Transverse colon (tissue), 4 donors: ENCODE measurements around the gene PNPLA5. TPM values are rescaled to one million over a fixed set of nuclear protein-coding genes. Genes with fewer than 3 reads are reported as not detected.

ENCODE experiments used
- DNase-seq: peaks from one replicate; pipeline ENCODE4 v3.0.0-alpha.2; 2019
- H3K27ac ChIP-seq, 4 donors: fragments of 200-600 bp; sonication (generic); 2 replicates each; pipeline ENCODE4 v1.5.1; 2016 to 2018; ENCODE audit warnings: inconsistent platforms in 4 of 4
- H3K27me3 ChIP-seq: fragments of 200-600 bp; sonication (generic); 2 replicates; pipeline ENCODE4 v1.5.1; 2017; ENCODE audit warnings: inconsistent platforms
- H3K36me3 ChIP-seq, 4 donors: fragments of 200-600 bp; sonication (generic); 2 replicates each; pipeline ENCODE4 v1.5.1; 2017 to 2019; ENCODE audit warnings: inconsistent platforms in 4 of 4
- H3K4me1 ChIP-seq, 4 donors: fragments of 200-600 bp; sonication (generic); 2 replicates each; pipeline ENCODE4 v1.5.1; 2017 to 2020; ENCODE audit warnings: inconsistent platforms in 4 of 4
- H3K4me3 ChIP-seq, 4 donors: fragments of 200-600 bp; sonication (generic); 1 replicate in 1 of 4; 2 replicates in 3 of 4; pipeline versions ENCODE4 v1.5.1 to v1.6.1; 2017 to 2019; ENCODE audit warnings: inconsistent platforms in 4 of 4
- H3K9me3 ChIP-seq, 2 donors: fragments of 200-600 bp; sonication (generic); 2 replicates each; pipeline ENCODE4 v1.5.1; 2017 to 2019; ENCODE audit warnings: inconsistent platforms in 2 of 2
- CTCF ChIP-seq, 5 experiments: fragments of 200-600 bp in 3 of 5; fragments of 450-650 bp in 2 of 5; sonication (generic) in 3 of 5; IDR thresholded peaks; 1 replicate in 2 of 5; 2 replicates in 3 of 5; pipeline ENCODE4 v1.5.1; 2016 to 2017; ENCODE audit warnings: antibody characterized with exemption in 5 of 5, inconsistent platforms in 3 of 5, mild to moderate bottlenecking in 2 of 5, moderate library complexity in 1 of 5
- EP300 ChIP-seq: sonication (generic); formaldehyde crosslinking; IDR thresholded peaks from one replicate; pipeline ENCODE4 v1.6.1; 2017; ENCODE audit warnings: antibody characterized with exemption, low read depth
- POLR2A ChIP-seq: fragments of 450-650 bp; IDR thresholded peaks from one replicate; pipeline ENCODE4 v1.6.1; 2016; ENCODE audit warnings: antibody characterized with exemption, mild to moderate bottlenecking, moderate library complexity
- POLR2AphosphoS5 ChIP-seq, 3 donors: sonication (generic); formaldehyde crosslinking; IDR thresholded peaks; one replicate each; pipeline ENCODE4 v1.6.1; 2016; ENCODE audit warnings: antibody characterized with exemption in 3 of 3
- WGBS, 2 donors: methylation state at CpG; one replicate each; pipeline ENCODE4 v1.1.5; 2018; ENCODE audit warnings: low coverage in 1 of 2; 5-methylcytosine and 5-hydroxymethylcytosine counted together
- in situ Hi-C, 4 donors: fragments of 200-750 bp; cut with MboI; loops; one replicate each; pipeline versions ENCODE4 v1.15.0 to v1.15.1; 2017; ENCODE audit warnings: low sequenced_read_pairs in 3 of 4, low pct_ligation_motif_present in 1 of 4, low pct_unique_long_range_greater_than_20kb in 1 of 4
- intact Hi-C: fragments of 100-400 bp; cut with DNase I; formaldehyde crosslinking; loops from one replicate; pipeline ENCODE4 v1.15.1; 2023; ENCODE audit warnings: low total_unique reads
- total RNA-seq, 4 donors: library from RNA; depleted of rRNA; stranded (reverse); fragments of >200 nt; gene quantifications; one replicate each; pipeline ENCODE4 v1.1.0, GENCODE V29; 2016

PNPLA5 gene
- total RNA-seq, 4 donors from 2014 or later, result not detected

DNA sequence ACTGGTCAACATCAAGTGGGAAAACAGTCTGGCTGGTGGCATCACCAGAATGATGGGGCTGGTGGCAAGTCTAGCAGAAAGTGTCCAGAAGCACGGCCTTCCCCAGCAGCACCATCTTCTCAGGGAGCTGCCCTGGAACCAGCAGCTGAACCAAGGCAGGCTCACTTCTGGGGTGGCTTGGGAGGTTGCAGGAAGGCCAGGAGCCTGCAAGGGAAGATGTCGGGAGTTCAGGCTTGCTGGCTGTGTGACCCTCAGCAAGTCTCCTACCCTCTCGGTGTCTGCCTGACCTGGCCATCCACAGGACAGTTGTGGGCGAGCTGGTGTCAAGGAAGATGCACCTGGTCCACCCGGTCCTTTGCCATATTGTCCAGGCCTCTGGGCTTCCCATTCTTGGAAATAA, 2.3 kb upstream of the PNPLA5 start:
- H3K27ac ChIP-seq, result no peak overlapping the region
- H3K4me3 ChIP-seq, result no peak overlapping the region
- no peak for DNase-seq
- intact Hi-C loops (no loop called here), in situ Hi-C loops (no loop called here)
- peaks cover 49% of the 10 kb centered on the region for H3K27me3 ChIP-seq
- 80% methylated on average over 1 to 5 of the region's 5 CpGs for WGBS, 2 donors
- H3K9me3 ChIP-seq, result no peaks in the 10 kb centered on the region
- TF ChIP-seq POLR2A (no peak), CTCF (IDR thresholded peaks at IDR 0.05) (no peak), EP300 (no peak), POLR2AphosphoS5 (IDR thresholded peaks at IDR 0.05) (no peak)
- H3K36me3 ChIP-seq, result no peaks in the 10 kb centered on the region
- H3K4me1 ChIP-seq, result peaks cover 0 to 8% (median 0%) of the 10 kb centered on the region in 4 donors

- TF ChIP-seq EP300 (no peak), POLR2A (no peak)
- Histone ChIP-seq H3K4me3 (no peak overlapping the region), H3K4me1 (peaks cover 0 to 8% (median 0%) of the 10 kb centered on the region in 4 donors), H3K36me3 (no peaks in the 10 kb centered on the region), H3K9me3 (no peaks in the 10 kb centered on the region), H3K27me3 (peaks cover 56% of the 10 kb centered on the region), H3K27ac (no peak overlapping the region)
- intact Hi-C loops (no loop called here), in situ Hi-C loops (no loop called here)
- 71% methylated on average over 4 of the region's 5 CpGs; no CpG with 5 or more reads in 1 of the 2 donors for WGBS, 2 donors
- no peak for DNase-seq
Observed at GRCh38 chr22:43893266-43893665, 1.5 kb upstream of the PNPLA5 start.

DNA sequence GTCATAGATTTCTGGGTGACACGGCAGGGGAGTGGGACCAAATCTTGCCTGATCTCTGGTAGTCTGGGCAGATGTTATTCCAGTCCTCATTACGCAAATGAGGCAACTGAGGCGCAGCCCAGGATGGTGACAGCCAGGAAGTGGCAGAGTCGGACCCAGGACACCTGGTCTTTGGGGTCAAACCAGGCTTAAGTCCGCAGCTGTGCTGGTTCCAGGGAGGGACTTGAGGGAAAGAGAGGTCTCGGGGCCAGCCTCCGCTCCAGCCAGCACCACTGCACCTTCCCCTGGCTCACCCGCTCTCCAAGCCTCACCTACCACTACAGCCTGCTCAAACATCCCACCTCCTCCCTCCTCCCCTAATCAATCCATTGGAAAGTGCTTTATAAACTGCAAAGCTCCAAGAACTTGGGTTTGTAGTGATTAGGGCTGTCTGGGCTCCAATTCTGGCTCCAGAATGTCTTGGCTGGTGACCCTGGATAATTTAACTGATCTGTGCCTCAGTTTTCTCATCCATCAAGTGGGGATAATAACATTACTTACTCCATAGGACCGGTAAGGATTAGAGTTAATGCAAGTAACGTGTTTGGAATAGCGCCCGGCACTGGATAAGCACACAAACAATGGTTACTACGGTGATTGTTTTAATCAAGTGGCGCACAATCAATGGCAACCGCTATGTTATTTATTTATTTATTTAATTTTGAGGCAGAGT, 526 bp upstream of the PNPLA5 start:
- Histone ChIP-seq H3K9me3 (no peaks in the 10 kb centered on the region), H3K4me3 (no peak overlapping the region), H3K4me1 (peaks cover 0 to 8% (median 0%) of the 10 kb centered on the region in 4 donors), H3K36me3 (no peaks in the 10 kb centered on the region), H3K27ac (no peak overlapping the region), H3K27me3 (peaks cover 63% of the 10 kb centered on the region)
- WGBS, 2 donors, result 49 to 88% methylated on average over 7 to 14 of the region's 15 CpGs
- in situ Hi-C loops, result no loop called here
- intact Hi-C loops, result no loop called here
- no peak for DNase-seq
- TF ChIP-seq CTCF (IDR thresholded peaks at IDR 0.05) (no peak), POLR2A (no peak), EP300 (no peak), POLR2AphosphoS5 (IDR thresholded peaks at IDR 0.05) (no peak)

- H3K9me3 ChIP-seq, result no peaks in the 10 kb centered on the region
- TF ChIP-seq POLR2A (no peak), CTCF (IDR thresholded peaks at IDR 0.05) (no peak), POLR2AphosphoS5 (IDR thresholded peaks at IDR 0.05) (no peak), EP300 (no peak)
- no peak overlapping the region for H3K27ac ChIP-seq
- no peak for DNase-seq
- peaks cover 64% of the 10 kb centered on the region for H3K27me3 ChIP-seq
- H3K4me3 ChIP-seq, result no peak overlapping the region
- peaks cover 0 to 8% (median 0%) of the 10 kb centered on the region in 4 donors for H3K4me1 ChIP-seq
- WGBS, 2 donors, result 12% methylated on average over 14 of the region's 24 CpGs; no CpG with 5 or more reads in 1 of the 2 donors
- H3K36me3 ChIP-seq, result no peaks in the 10 kb centered on the region
- intact Hi-C loops (no loop called here), in situ Hi-C loops (no loop called here)
Observed at GRCh38 chr22:43890901-43891331, 897 bp downstream of the PNPLA5 start.
